Fibroblast of mammary gland (primary cell): ENCODE measurements around the gene ABCG4.
A peak's percentile ranks its signal among the peaks of the same experiment; 100 is the strongest.

Source experiments
- DNase-seq: peaks from one replicate; pipeline ENCODE4 v3.0.0-alpha.2; 2010; ENCODE audit warnings: low read depth
- H3K4me3 ChIP-seq: 2 replicates; pipeline ENCODE4 v1.5.1; 2011; ENCODE audit warnings: low read depth, mild to moderate bottlenecking, low read length, moderate library complexity; ENCODE audit not compliant: control insufficient read depth
- CTCF ChIP-seq: conservative IDR thresholded peaks from 2 replicates; pipeline ENCODE4 v1.5.1; 2011; ENCODE audit warnings: low read depth, low read length, inconsistent platforms; ENCODE audit not compliant: control insufficient read depth, insufficient read depth

Gene ABCG4

GRCh38 chr11:119116601-119117000 lies 32.3 kb upstream of the ABCG4 start:
- TF ChIP-seq CTCF = no peak
- H3K4me3 ChIP-seq = no peak overlapping the region
- DNase-seq = no peak

DNA sequence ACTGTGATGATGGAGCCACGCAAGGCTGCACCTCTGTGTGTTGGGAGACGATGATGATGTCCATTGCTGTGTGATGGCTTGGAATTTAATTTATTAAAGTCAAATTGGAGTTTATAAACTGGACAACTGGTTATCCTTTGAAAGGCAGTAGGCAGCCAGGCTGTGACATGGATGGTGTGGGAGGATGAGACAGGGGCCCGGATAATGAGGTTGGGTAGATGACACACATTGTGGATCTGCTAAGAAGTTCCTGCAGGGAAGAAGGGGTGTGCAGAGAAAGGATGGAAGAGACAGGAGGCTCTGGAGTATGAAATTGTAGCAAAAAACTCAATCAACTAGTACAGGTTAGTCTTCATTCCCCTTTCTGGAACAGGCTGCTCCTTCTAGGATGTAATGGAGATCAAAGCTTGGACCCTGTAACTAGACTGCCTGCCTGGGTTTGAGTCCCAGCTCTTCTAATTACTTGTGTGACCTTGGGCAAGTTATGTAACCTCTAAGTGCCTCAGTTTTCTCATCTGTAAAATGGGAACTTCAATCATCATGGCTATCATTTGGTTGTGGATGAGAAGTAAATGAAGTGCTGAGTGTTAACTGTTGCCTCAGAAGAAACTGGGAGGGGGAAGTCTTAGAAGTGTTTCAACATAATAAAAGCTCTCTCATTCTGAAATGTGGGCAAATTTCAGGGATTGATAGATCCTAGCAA lies 31.7 kb upstream of the ABCG4 start:
- TF ChIP-seq CTCF = no peak
- DNase-seq = no peak
- no peak overlapping the region for H3K4me3 ChIP-seq

GRCh38 chr11:119118227-119118626 lies 30.6 kb upstream of the ABCG4 start:
- TF ChIP-seq CTCF = no peak
- no peak overlapping the region for H3K4me3 ChIP-seq
- DNase-seq = no peak

DNA sequence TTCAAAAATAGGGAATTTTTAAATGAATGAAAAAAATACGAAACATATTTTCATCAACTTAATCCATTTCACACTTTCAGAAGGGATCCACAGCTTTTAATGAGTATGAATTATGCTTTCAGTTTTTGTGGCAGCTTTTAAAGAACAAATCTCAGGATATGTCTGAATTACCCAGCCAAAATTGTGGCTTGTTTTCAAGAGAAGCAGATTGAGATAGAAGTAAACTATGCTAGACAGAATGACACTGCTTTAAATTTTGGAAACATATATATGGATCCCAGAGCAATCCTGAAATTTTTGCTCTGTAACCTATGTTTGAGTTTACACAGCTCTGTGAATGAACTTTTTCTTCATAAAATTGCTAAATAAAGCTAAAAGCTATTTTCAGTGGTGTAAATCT lies 29.9 kb upstream of the ABCG4 start:
- H3K4me3 ChIP-seq = no peak overlapping the region
- no peak for DNase-seq
- no peak for TF ChIP-seq CTCF

GRCh38 chr11:119120639-119121007 lies 28.2 kb upstream of the ABCG4 start:
- TF ChIP-seq CTCF = no peak
- H3K4me3 ChIP-seq = peak overlapping the region; percentile 54
- DNase-seq = peak; percentile 60

DNA sequence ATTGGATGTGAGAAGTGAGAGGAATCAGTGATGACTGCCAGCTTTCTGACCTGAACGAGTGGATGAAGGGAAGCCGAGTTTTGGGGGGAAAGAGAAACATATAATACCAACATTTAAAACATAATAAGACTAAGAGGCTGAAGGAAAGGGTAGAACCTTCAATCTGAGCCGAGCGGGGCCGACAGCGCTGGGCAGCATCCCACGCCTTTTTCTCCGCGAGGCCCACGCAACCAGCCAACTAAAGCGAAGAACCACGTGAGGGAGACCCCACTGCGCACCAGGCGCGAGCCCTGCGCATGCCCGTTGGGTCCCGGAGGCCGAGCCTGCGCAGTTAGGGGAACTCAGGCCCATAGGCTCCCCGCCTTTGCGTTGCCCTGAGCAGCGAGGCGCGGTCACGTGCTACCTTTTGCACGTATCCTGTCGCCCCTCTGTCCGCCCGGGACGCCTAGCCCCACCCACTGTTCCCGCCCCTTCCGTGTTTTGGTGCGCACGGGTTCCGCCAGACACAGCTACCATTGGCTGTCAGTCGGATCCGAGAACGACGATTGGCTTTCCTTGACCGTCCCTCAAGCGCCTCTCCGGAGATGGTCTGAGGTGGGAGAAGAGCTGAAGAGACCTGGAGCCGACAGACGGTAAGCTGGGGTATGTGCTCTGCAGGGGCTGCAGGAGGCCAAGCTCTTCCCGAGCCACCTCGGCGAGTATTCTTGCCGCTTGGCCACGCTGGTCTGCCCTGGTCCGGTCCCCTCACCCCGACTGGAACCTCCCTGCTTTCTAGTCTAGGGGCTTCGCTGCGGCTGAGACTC lies 27.6 kb upstream of the ABCG4 start, which contains the start of gene HINFP:
Gene HINFP (plus strand): TSS at position 573 of the 803 bp plus-strand sequence. CDS start 5,365 bp downstream, outside the sequence.
- H3K4me3 ChIP-seq = peak within 1 kb of the TSS; percentile 88
- no peak for TF ChIP-seq CTCF
- peak; percentile 98 for DNase-seq

DNA sequence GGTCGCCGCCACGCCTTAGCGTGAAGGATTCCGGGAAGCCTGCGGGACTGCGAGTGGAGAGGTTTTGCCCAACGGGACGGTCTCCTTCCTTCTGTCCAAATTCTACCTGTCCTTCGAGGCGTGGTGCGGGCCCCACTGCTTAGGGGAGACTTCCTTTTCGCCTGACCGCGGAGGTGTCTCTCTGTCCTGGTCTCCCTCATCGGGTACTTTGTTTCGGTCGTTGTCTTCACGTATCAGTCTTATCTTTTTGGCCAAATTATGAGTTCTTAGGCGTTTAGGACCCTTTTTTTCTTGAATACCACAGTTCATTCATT lies 27.1 kb upstream of the ABCG4 start:
- peak overlapping the region; percentile 88 for H3K4me3 ChIP-seq
- no peak for TF ChIP-seq CTCF
- no peak for DNase-seq
